Activated CD8-positive, alpha-beta memory T cell treated with anti-CD3 and anti-CD28 coated beads for 1 hour (primary cell): ENCODE data around the gene ALX3.
A peak's percentile ranks its signal among the peaks of the same experiment; 100 is the strongest.
"Not testable (repeated sequence)": the region's sequence is repeated elsewhere in the genome, so short reads cannot be mapped to it uniquely, and the experiment has no call there.

Experiments used
- DNase-seq, 2 donors: peaks; one replicate each; pipeline ENCODE4 v3.0.0-alpha.2; 2020; ENCODE audit warnings: low read depth in 1 of 2; ENCODE audit errors: extremely low read depth in 1 of 2

The ALX3 gene

GRCh38 chr1:110089561-110090275, 19.2 kb upstream of the ALX3 start:
- no peak for DNase-seq

GRCh38 chr1:110088739-110089316, 18.4 kb upstream of the ALX3 start:
- no peak for DNase-seq

GRCh38 chr1:110087812-110088738, 17.6 kb upstream of the ALX3 start:
- peak in 1 of 2 donors; percentile 14 for DNase-seq

GRCh38 chr1:110086961-110087360, 16.5 kb upstream of the ALX3 start:
- no peak for DNase-seq

- no peak for DNase-seq
Measured at GRCh38 chr1:110085671-110086070, 15.2 kb upstream of the ALX3 start.

- DNase-seq: no peak
Measured at GRCh38 chr1:110084227-110085078, 14.0 kb upstream of the ALX3 start.

GRCh38 chr1:110083866-110084226, 13.4 kb upstream of the ALX3 start:
- DNase-seq: no peak

GRCh38 chr1:110083061-110083865, 12.8 kb upstream of the ALX3 start:
- no peak for DNase-seq

- no peak for DNase-seq
Measured at GRCh38 chr1:110082477-110082876, 12.0 kb upstream of the ALX3 start.

- no peak for DNase-seq
Measured at GRCh38 chr1:110081061-110081460, 10.6 kb upstream of the ALX3 start.

- DNase-seq: not testable (repeated sequence)
Measured at GRCh38 chr1:110079995-110080394, 9.5 kb upstream of the ALX3 start.

GRCh38 chr1:110076789-110077500, 6.5 kb upstream of the ALX3 start:
- no peak for DNase-seq

GRCh38 chr1:110074166-110074565, 3.7 kb upstream of the ALX3 start:
- DNase-seq: no peak

GRCh38 chr1:110070282-110070669, 196 bp downstream of the ALX3 start:
- DNase-seq: no peak

GRCh38 chr1:110069404-110070281, 829 bp downstream of the ALX3 start:
- no peak for DNase-seq

- DNase-seq: no peak
Measured at GRCh38 chr1:110068646-110069403, 1.6 kb downstream of the ALX3 start.

- no peak for DNase-seq
Measured at GRCh38 chr1:110067893-110068645, 2.4 kb downstream of the ALX3 start.
